ENCODE measurements around the gene CFAP52. TPM values are rescaled to one million over a fixed set of nuclear protein-coding genes. Genes with fewer than 3 reads are reported as not detected.
"Not testable (repeated sequence)": the region's sequence is repeated elsewhere in the genome, so short reads cannot be mapped to it uniquely, and the experiment has no call there.

Gene CFAP52
- total and polyA plus RNA-seq, 8 donors = not detected

DNA sequence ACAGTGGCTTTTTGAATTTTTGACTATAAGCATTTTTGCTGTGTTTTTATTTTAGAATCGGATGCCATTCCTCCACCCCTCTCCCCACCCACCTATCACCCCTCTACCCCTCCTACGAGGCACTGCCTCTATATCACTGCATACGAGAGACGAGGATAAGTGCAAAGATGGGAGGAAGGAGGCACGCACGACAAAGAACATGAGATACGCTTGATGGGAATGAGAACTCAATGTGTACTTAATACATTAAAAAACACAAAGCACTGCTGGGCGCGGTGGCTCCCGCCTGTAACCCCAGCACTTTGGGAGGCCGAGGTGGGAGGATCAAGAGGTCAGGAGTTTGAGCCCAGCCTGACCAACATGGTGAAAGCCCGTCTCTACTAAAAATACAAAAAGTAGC is 60.1 kb downstream of the CFAP52 start:
- Histone ChIP-seq H3K27ac (no peak overlapping the region), H3K4me1 (no peaks in the 10 kb centered on the region), H3K4me3 (no peak overlapping the region), H3K27me3 (no peaks in the 10 kb centered on the region), H3K9me3 (no peaks in the 10 kb centered on the region), H3K36me3 (no peaks in the 10 kb centered on the region)
- TF ChIP-seq, protein P1, sequence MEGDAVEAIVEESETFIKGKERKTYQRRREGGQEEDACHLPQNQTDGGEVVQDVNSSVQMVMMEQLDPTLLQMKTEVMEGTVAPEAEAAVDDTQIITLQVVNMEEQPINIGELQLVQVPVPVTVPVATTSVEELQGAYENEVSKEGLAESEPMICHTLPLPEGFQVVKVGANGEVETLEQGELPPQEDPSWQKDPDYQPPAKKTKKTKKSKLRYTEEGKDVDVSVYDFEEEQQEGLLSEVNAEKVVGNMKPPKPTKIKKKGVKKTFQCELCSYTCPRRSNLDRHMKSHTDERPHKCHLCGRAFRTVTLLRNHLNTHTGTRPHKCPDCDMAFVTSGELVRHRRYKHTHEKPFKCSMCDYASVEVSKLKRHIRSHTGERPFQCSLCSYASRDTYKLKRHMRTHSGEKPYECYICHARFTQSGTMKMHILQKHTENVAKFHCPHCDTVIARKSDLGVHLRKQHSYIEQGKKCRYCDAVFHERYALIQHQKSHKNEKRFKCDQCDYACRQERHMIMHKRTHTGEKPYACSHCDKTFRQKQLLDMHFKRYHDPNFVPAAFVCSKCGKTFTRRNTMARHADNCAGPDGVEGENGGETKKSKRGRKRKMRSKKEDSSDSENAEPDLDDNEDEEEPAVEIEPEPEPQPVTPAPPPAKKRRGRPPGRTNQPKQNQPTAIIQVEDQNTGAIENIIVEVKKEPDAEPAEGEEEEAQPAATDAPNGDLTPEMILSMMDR (IDR thresholded peaks at IDR 0.05) = no peak
- no peak for ATAC-seq
- 88% methylated on average over 12 of the region's 12 CpGs for whole genome bisulfite sequencing, 2 donors
- FAIRE-seq = no peak
- DNase-seq = no peak
- intact Hi-C loops (cut with DNase I) = no loop called here

GRCh38 chr17:9640388-9640787 is 63.9 kb downstream of the CFAP52 start:
- H3K4me1 ChIP-seq; FAIRE-seq; intact Hi-C loops (cut with DNase I); DNase-seq; H3K27me3 ChIP-seq; H3K4me3 ChIP-seq; ATAC-seq; H3K9me3 ChIP-seq; H3K36me3 ChIP-seq; H3K27ac ChIP-seq: not testable (repeated sequence)
- 93 to 96% methylated on average over 5 of the region's 5 CpGs for WGBS, 2 donors

DNA sequence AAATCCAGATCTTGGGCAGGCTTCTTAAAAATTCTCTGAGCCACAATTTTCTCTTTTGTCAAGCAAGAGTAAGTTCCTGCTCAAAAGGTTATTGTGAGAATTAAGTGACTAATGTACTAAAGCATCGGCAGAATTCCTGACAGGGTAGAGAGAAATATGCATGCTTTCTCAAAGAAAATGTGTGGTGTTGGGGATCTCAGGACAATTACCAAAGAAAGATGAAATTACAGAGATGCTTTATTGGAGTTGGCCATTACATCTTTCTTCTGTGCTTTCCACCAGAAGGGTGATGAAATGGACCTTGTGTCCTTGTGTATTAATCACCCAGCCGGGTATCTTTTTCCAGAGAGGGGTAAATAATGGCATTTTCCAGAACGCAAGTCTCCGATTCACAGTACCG is 67.2 kb downstream of the CFAP52 start:
- intact Hi-C loops (cut with DNase I) = no loop called here
- TF ChIP-seq, protein P1 (IDR thresholded peaks at IDR 0.05) = no peak
- Histone ChIP-seq H3K4me1 (peaks cover 0 to 14% (median 4%) of the 10 kb centered on the region in 3 donors), H3K36me3 (no peaks in the 10 kb centered on the region), H3K27me3 (no peaks in the 10 kb centered on the region), H3K27ac (no peak overlapping the region), H3K9me3 (no peaks in the 10 kb centered on the region), H3K4me3 (no peak overlapping the region)
- ATAC-seq (no peak), FAIRE-seq (no peak), DNase-seq (no peak)
- 84 to 89% methylated on average over 5 of the region's 5 CpGs for WGBS, 2 donors

DNA sequence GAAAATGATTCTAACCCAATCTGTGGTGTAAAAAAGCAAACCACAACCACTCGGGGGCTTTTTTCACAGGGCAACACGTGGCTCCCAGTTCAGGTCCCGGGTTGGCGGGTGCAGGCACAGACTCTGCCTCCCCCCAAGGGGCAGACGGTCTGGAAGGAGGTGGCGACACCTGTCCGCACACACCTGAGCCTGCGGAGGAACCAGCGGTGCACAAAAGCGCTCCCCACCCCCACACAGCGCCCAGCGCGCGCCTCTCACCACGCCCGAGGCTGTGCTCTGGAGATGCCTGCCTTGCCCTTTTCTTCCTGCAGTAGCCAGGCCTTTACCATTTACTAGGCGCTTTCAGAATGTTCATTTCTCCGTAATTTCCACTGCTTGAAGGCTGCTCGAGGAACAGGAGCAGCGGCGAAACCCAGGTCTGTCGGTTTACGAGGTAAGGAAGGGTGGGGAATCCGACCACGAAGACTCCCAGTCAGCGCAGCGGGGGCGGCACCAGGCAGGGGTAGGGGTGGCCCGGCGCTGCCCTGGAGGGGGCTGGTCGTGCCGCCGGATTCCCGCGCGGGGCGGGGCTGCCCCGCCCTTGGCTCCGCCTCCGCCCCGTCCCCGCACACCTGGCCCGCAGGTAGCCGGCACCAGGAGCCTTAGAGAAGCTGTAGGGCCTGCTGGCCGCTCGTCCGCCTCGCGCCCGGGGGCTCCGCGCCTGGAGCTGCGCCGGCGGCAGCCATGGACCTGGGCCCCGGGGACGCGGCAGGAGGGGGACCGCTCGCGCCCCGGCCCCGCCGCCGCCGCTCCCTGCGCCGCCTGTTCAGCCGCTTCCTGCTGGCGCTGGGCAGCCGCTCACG is 68.7 kb downstream of the CFAP52 start, which contains the start of gene USP43:
TSS of gene USP43 (plus strand) at position 608 of the 842 bp plus-strand sequence. CDS start at position 724, 116 bp downstream.
- TF ChIP-seq, protein P1 (IDR thresholded peaks at IDR 0.05) = no peak
- Histone ChIP-seq H3K9me3 (no peaks in the 10 kb centered on the region), H3K36me3 (no peaks in the 10 kb centered on the region), H3K4me1 (peaks cover 0 to 15% (median 4%) of the 10 kb centered on the region in 3 donors), H3K27me3 (no peaks in the 10 kb centered on the region), H3K27ac (peak within 1 kb of the TSS; percentile 85 to 97 (median 92)), H3K4me3 (peak within 1 kb of the TSS; percentile 60 to 86 (median 76))
- no peak for FAIRE-seq
- peak; percentile 67 to 88 (median 76) for DNase-seq
- ATAC-seq = peak; percentile 84 to 92 (median 86)
- WGBS, 2 donors = 0% methylated on average over 68 to 72 of the region's 72 CpGs
- intact Hi-C loops (cut with DNase I) = no loop called here

DNA sequence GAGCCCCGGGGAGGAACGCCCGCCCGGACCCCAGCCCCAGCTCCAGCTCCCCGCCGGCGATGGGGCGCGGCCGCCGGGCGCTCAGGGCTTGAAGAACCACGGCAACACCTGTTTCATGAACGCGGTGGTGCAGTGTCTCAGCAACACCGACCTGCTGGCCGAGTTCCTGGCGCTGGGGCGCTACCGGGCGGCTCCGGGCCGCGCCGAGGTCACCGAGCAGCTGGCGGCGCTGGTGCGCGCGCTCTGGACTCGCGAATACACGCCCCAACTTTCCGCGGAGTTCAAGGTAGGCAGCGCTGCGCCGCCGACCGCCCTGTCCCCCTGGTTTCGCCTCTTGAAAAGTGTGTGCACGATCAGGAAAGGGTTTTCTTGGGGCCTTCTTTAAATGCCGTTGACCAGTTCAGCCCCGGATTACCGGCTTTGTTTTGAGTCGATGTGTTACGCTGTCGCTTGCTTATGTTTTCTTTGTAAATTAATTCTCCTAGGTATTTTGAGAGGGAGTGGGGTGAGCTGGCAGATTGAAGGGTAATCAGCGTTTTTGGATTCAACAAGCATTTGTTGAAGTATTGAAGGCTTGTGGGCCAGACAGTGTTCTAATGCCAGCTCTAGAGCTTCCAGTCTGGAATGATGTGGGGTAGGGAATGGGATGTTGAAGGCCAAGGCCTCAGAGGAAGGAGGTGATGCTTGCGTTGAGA is 69.6 kb downstream of the CFAP52 start:
- peaks cover 0 to 15% (median 4%) of the 10 kb centered on the region in 3 donors for H3K4me1 ChIP-seq
- FAIRE-seq (no peak), ATAC-seq (peak; percentile 59 to 77 (median 69)), DNase-seq (peak; percentile 75 to 90 (median 82))
- TF ChIP-seq, protein P1 (IDR thresholded peaks at IDR 0.05) = no peak
- no peaks in the 10 kb centered on the region for H3K36me3 ChIP-seq
- H3K27ac ChIP-seq = peak overlapping the region; percentile 85 to 97 (median 92)
- intact Hi-C loops (cut with DNase I) = no loop called here
- H3K4me3 ChIP-seq = peak overlapping the region; percentile 60 to 86 (median 76)
- 1% methylated on average over 48 to 51 of the region's 51 CpGs for WGBS, 2 donors
- H3K27me3 ChIP-seq = no peaks in the 10 kb centered on the region
- H3K9me3 ChIP-seq = no peaks in the 10 kb centered on the region
